Measurements from ENCODE around the gene BPNT1. TPM values are rescaled to one million over a fixed set of nuclear protein-coding genes. Genes with fewer than 3 reads are reported as not detected.
A peak's percentile ranks its signal among the peaks of the same experiment; 100 is the strongest.

BPNT1 gene
- total RNA-seq, 1 experiment from 2014 or later: 13.6 TPM

DNA sequence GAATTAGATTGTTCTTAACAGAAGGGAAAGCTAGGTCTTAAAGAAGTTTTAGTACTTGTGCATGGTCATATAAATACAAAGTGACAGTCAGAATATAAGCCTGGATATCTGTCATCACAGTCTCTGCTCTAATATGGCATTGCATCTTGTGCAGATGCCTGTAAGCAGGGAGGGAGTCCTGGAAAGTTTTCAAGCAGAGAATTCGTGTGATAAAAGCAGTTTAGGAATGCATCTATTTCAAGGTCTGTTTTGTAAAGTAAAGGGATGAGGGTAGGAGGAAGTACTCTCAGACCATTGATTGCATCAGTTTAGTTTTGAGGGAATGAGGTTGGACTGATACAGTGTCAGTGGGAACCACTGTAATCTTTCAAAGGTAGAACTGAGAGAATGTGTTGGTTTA is 35.0 kb upstream of the BPNT1 start:
- no CpG with 5 or more reads among the region's 1 CpG for WGBS (ENCODE audit: extremely low coverage, insufficient read length, low lambda C conversion rate)
- Histone ChIP-seq H4K5ac (ENCODE audit: insufficient read length, low read depth, low read length) (no peak overlapping the region), H3K79me2 (ENCODE audit: insufficient read depth, low read length) (no peaks in the 10 kb centered on the region), H4K8ac (replicated peaks; ENCODE audit: insufficient read length, low read depth, low read length) (no peak overlapping the region), H4K91ac (ENCODE audit: insufficient read length, low read depth, low read length) (no peak overlapping the region), H3K23me2 (ENCODE audit: insufficient read length, low read depth, low read length, poor library complexity, severe bottlenecking) (no peaks in the 10 kb centered on the region), H2BK12ac (ENCODE audit: insufficient read length, low read depth, low read length) (no peak overlapping the region), H3K27me3 (ENCODE audit: insufficient read depth, low read length) (no peaks in the 10 kb centered on the region), H3K4me2 (ENCODE audit: insufficient read depth, insufficient read length, low read length) (no peak overlapping the region), H2BK15ac (ENCODE audit: low read depth, low read length) (no peak overlapping the region), H3K4me1 (ENCODE audit: insufficient read depth, low read length) (no peaks in the 10 kb centered on the region), H3K18ac (ENCODE audit: insufficient read length, low read depth, low read length) (no peak overlapping the region), H3K23ac (ENCODE audit: insufficient read length, low read depth, low read length) (no peak overlapping the region), H3K56ac (ENCODE audit: insufficient read length, low read depth, low read length) (no peak overlapping the region), H2BK5ac (ENCODE audit: insufficient read length, low read length) (no peak overlapping the region), H3K79me1 (ENCODE audit: insufficient read depth, low read depth, low read length, poor library complexity, severe bottlenecking) (no peaks in the 10 kb centered on the region), H2AFZ (ENCODE audit: low read length) (no peak overlapping the region), H2AK5ac (ENCODE audit: insufficient read length, low read length) (no peak overlapping the region), H3T11ph (ENCODE audit: low read length) (no peak overlapping the region), H2BK20ac (ENCODE audit: low read depth, low read length, poor library complexity, severe bottlenecking) (no peak overlapping the region), H3K9me3 (ENCODE audit: control insufficient read depth, low read depth, low read length) (no peaks in the 10 kb centered on the region), H3K27ac (ENCODE audit: insufficient read length, low read depth, low read length) (no peak overlapping the region), H3K4ac (ENCODE audit: low read depth, low read length) (no peak overlapping the region), H4K20me1 (ENCODE audit: control insufficient read depth, insufficient read depth, insufficient read length) (no peaks in the 10 kb centered on the region), H3K14ac (ENCODE audit: insufficient read depth, low read length) (no peak overlapping the region), H3K9ac (ENCODE audit: extremely low read depth, insufficient read length, low read length) (no peak overlapping the region), H2BK120ac (ENCODE audit: low read depth, low read length, poor library complexity, severe bottlenecking) (no peak overlapping the region)
- TF ChIP-seq, protein P1, sequence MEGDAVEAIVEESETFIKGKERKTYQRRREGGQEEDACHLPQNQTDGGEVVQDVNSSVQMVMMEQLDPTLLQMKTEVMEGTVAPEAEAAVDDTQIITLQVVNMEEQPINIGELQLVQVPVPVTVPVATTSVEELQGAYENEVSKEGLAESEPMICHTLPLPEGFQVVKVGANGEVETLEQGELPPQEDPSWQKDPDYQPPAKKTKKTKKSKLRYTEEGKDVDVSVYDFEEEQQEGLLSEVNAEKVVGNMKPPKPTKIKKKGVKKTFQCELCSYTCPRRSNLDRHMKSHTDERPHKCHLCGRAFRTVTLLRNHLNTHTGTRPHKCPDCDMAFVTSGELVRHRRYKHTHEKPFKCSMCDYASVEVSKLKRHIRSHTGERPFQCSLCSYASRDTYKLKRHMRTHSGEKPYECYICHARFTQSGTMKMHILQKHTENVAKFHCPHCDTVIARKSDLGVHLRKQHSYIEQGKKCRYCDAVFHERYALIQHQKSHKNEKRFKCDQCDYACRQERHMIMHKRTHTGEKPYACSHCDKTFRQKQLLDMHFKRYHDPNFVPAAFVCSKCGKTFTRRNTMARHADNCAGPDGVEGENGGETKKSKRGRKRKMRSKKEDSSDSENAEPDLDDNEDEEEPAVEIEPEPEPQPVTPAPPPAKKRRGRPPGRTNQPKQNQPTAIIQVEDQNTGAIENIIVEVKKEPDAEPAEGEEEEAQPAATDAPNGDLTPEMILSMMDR (conservative IDR thresholded peaks at IDR 0.05): no peak
- H3K27me3 Mint-ChIP-seq (ENCODE audit: low read depth): no peaks in the 10 kb centered on the region
- H3K27ac Mint-ChIP-seq: peak overlapping the region in 2 of 3 experiments; percentile 3 to 85; a peak in 4 of 7 replicates
- no peaks in the 10 kb centered on the region for H3K9me3 Mint-ChIP-seq
- no peak for DNase-seq
- peaks cover 6 to 23% (median 21%) of the 10 kb centered on the region in 3 experiments; a peak in 6 of 7 replicates for H3K36me3 Mint-ChIP-seq (ENCODE audit: insufficient read depth in 1 of 3, low read depth in 3 of 3)
- H3K4me1 Mint-ChIP-seq: peaks cover 0 to 4% of the 10 kb centered on the region in 2 experiments; a peak in 1 of 4 replicates
- H3K4me3 Mint-ChIP-seq: no peak overlapping the region

Measured in H9 (cell line).